ENCODE measurements around the gene RBM14.
"Not testable (repeated sequence)": the region's sequence is repeated elsewhere in the genome, so short reads cannot be mapped to it uniquely, and the experiment has no call there.

The RBM14 gene

GRCh38 chr11:66595245-66595904, 21.1 kb upstream of the RBM14 start:
- DNase-seq (ENCODE audit: low read depth), result no peak

GRCh38 chr11:66598993-66599392, 17.4 kb upstream of the RBM14 start:
- DNase-seq (ENCODE audit: low read depth), result no peak

GRCh38 chr11:66600219-66600618, 16.2 kb upstream of the RBM14 start:
- no peak for DNase-seq (ENCODE audit: low read depth)

GRCh38 chr11:66600631-66601233, 15.7 kb upstream of the RBM14 start:
- DNase-seq (ENCODE audit: low read depth), result no peak

GRCh38 chr11:66603072-66603471, 13.4 kb upstream of the RBM14 start:
- DNase-seq (ENCODE audit: low read depth), result no peak

GRCh38 chr11:66604155-66604554, 12.3 kb upstream of the RBM14 start:
- no peak for DNase-seq (ENCODE audit: low read depth)

- DNase-seq (ENCODE audit: low read depth), result not testable (repeated sequence)
Measured at GRCh38 chr11:66606608-66607007, 9.8 kb upstream of the RBM14 start.

GRCh38 chr11:66607126-66607834, 9.2 kb upstream of the RBM14 start:
- DNase-seq (ENCODE audit: low read depth), result no peak

GRCh38 chr11:66609721-66610617, 6.5 kb upstream of the RBM14 start:
- no peak for DNase-seq (ENCODE audit: low read depth)

GRCh38 chr11:66612458-66612857, 4.0 kb upstream of the RBM14 start:
- DNase-seq (ENCODE audit: low read depth), result no peak

- DNase-seq (ENCODE audit: low read depth), result no peak
Measured at GRCh38 chr11:66614073-66614472, 2.4 kb upstream of the RBM14 start.

GRCh38 chr11:66617155-66617834, 865 bp downstream of the RBM14 start:
- no peak for DNase-seq (ENCODE audit: low read depth)

- no peak for DNase-seq (ENCODE audit: low read depth)
Measured at GRCh38 chr11:66619080-66619554, 2.7 kb downstream of the RBM14 start.

GRCh38 chr11:66624450-66624849, 8.0 kb downstream of the RBM14 start:
- no peak for DNase-seq (ENCODE audit: low read depth)

- no peak for DNase-seq (ENCODE audit: low read depth)
Measured at GRCh38 chr11:66625041-66625751, 8.8 kb downstream of the RBM14 start.

GRCh38 chr11:66625752-66626149, 9.3 kb downstream of the RBM14 start:
- DNase-seq (ENCODE audit: low read depth), result no peak

GRCh38 chr11:66626382-66626781, 10.0 kb downstream of the RBM14 start:
- no peak for DNase-seq (ENCODE audit: low read depth)

GRCh38 chr11:66626926-66627325, 10.5 kb downstream of the RBM14 start:
- DNase-seq (ENCODE audit: low read depth), result no peak

- DNase-seq (ENCODE audit: low read depth), result no peak
Measured at GRCh38 chr11:66628061-66628603, 11.7 kb downstream of the RBM14 start.

GRCh38 chr11:66629356-66629755, 12.9 kb downstream of the RBM14 start:
- no peak for DNase-seq (ENCODE audit: low read depth)

GRCh38 chr11:66631883-66632282, 15.5 kb downstream of the RBM14 start:
- DNase-seq (ENCODE audit: low read depth), result no peak
